ENCODE results near the gene TBXAS1.

The TBXAS1 gene

DNA sequence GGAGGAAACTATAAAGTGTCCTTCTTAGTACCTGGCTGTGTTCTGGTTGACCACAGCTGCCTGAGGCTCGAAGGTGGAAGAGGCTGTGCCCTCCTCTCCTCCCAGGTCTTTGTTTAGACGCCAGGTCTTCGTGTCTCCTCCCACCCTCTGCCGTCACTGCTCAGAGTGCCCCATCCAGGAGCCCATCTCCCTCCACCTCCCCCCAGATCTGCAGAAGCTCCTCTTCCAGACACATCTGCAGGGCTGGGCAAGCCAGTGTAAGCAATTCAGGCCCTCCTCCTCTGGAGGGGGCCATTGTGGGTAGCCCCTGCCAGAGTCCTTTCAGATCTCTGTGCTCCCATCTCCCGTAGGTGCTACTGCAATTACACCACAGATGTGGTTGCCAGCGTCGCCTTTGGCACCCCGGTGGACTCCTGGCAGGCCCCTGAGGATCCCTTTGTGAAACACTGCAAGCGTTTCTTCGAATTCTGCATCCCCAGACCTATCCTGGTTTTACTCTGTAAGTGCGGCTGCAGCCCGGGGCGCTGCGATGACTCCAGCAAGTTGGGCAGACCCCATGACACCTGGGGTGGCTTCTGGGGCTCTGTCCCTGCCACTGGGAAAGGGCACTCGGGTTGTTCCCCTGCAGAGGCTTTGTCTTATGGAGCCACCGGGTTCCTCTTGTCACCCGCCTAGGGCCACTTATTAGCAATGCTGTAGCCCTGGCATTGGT, 126.2 kb downstream of the TBXAS1 start:
- no peak overlapping the region for H3K4me3 ChIP-seq (ENCODE audit: low read depth, low read length)
- H3K4me1 ChIP-seq (ENCODE audit: control insufficient read depth, insufficient read depth, low read length) = no peaks in the 10 kb centered on the region
- ChIA-PET CTCF (no interaction called here), POLR2A (interaction anchor here (0.5 kb wide), 1 partner anchor 94 kb away, joined by 3 read pairs; no protein-coding TSS in a partner anchor)
- H3K36me3 ChIP-seq (ENCODE audit: control insufficient read depth in 2 of 2, insufficient read depth in 1 of 2, low read length in 2 of 2) = no peaks in the 10 kb centered on the region
- no peaks in the 10 kb centered on the region for H3K9me3 ChIP-seq (ENCODE audit: control insufficient read depth, insufficient read depth, low read depth, low read length)
- no peak overlapping the region for H3K27ac ChIP-seq (ENCODE audit: extremely low read depth, low read depth, low read length)
- TF ChIP-seq ZNF785 (tag by site-specific recombination; IDR thresholded peaks at IDR 0.05) = no peak
- TF ChIP-seq GLIS1 (tag by site-specific recombination; IDR thresholded peaks at IDR 0.05) = no peak
- no peak for TF ChIP-seq ZNF510 (tag by site-specific recombination; IDR thresholded peaks at IDR 0.05; ENCODE audit: insufficient replicate concordance)
- TF ChIP-seq PRDM1 (tag by site-specific recombination; IDR thresholded peaks at IDR 0.05) = no peak
- TF ChIP-seq ZNF423 (tag by site-specific recombination; IDR thresholded peaks at IDR 0.05) = no peak
- TF ChIP-seq ZBTB49 (tag by site-specific recombination; IDR thresholded peaks at IDR 0.05; ENCODE audit: low read depth) = no peak
- TF ChIP-seq ZNF658 (tag by site-specific recombination; IDR thresholded peaks at IDR 0.05) = no peak
- TF ChIP-seq ZNF211 (tag by site-specific recombination; IDR thresholded peaks at IDR 0.05; ENCODE audit: low read depth) = no peak
- TF ChIP-seq ZNF747 (tag by site-specific recombination; IDR thresholded peaks at IDR 0.05) = no peak
- TF ChIP-seq, protein P1, sequence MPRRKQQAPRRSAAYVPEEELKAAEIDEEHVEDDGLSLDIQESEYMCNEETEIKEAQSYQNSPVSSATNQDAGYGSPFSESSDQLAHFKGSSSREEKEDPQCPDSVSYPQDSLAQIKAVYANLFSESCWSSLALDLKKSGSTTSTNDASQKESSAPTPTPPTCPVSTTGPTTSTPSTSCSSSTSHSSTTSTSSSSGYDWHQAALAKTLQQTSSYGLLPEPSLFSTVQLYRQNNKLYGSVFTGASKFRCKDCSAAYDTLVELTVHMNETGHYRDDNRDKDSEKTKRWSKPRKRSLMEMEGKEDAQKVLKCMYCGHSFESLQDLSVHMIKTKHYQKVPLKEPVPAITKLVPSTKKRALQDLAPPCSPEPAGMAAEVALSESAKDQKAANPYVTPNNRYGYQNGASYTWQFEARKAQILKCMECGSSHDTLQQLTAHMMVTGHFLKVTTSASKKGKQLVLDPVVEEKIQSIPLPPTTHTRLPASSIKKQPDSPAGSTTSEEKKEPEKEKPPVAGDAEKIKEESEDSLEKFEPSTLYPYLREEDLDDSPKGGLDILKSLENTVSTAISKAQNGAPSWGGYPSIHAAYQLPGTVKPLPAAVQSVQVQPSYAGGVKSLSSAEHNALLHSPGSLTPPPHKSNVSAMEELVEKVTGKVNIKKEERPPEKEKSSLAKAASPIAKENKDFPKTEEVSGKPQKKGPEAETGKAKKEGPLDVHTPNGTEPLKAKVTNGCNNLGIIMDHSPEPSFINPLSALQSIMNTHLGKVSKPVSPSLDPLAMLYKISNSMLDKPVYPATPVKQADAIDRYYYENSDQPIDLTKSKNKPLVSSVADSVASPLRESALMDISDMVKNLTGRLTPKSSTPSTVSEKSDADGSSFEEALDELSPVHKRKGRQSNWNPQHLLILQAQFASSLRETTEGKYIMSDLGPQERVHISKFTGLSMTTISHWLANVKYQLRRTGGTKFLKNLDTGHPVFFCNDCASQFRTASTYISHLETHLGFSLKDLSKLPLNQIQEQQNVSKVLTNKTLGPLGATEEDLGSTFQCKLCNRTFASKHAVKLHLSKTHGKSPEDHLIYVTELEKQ (tag by site-specific recombination; IDR thresholded peaks at IDR 0.05; ENCODE audit: borderline replicate concordance) = no peak
- no peak for TF ChIP-seq ZNF248 (tag by site-specific recombination; IDR thresholded peaks at IDR 0.05)
- TF ChIP-seq, protein P2, sequence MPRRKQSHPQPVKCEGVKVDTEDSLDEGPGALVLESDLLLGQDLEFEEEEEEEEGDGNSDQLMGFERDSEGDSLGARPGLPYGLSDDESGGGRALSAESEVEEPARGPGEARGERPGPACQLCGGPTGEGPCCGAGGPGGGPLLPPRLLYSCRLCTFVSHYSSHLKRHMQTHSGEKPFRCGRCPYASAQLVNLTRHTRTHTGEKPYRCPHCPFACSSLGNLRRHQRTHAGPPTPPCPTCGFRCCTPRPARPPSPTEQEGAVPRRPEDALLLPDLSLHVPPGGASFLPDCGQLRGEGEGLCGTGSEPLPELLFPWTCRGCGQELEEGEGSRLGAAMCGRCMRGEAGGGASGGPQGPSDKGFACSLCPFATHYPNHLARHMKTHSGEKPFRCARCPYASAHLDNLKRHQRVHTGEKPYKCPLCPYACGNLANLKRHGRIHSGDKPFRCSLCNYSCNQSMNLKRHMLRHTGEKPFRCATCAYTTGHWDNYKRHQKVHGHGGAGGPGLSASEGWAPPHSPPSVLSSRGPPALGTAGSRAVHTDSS (tag by site-specific recombination; IDR thresholded peaks at IDR 0.05) = no peak
- TF ChIP-seq, protein P3, sequence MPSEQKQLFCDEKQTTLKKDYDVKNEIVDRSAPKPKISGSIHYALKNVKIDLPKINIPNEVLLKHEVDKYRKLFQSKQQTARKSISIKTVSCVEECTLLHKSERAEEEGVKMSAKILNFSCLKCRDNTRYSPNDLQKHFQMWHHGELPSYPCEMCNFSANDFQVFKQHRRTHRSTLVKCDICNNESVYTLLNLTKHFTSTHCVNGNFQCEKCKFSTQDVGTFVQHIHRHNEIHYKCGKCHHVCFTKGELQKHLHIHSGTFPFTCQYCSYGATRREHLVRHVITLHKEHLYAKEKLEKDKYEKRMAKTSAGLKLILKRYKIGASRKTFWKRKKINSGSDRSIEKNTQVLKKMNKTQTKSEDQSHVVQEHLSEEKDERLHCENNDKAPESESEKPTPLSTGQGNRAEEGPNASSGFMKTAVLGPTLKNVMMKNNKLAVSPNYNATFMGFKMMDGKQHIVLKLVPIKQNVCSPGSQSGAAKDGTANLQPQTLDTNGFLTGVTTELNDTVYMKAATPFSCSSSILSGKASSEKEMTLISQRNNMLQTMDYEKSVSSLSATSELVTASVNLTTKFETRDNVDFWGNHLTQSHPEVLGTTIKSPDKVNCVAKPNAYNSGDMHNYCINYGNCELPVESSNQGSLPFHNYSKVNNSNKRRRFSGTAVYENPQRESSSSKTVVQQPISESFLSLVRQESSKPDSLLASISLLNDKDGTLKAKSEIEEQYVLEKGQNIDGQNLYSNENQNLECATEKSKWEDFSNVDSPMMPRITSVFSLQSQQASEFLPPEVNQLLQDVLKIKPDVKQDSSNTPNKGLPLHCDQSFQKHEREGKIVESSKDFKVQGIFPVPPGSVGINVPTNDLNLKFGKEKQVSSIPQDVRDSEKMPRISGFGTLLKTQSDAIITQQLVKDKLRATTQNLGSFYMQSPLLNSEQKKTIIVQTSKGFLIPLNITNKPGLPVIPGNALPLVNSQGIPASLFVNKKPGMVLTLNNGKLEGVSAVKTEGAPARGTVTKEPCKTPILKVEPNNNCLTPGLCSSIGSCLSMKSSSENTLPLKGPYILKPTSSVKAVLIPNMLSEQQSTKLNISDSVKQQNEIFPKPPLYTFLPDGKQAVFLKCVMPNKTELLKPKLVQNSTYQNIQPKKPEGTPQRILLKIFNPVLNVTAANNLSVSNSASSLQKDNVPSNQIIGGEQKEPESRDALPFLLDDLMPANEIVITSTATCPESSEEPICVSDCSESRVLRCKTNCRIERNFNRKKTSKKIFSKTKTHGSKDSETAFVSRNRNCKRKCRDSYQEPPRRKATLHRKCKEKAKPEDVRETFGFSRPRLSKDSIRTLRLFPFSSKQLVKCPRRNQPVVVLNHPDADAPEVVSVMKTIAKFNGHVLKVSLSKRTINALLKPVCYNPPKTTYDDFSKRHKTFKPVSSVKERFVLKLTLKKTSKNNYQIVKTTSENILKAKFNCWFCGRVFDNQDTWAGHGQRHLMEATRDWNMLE (tag by site-specific recombination; conservative IDR thresholded peaks at IDR 0.05; ENCODE audit: low read depth) = no peak
- TF ChIP-seq OVOL3 (tag by site-specific recombination; IDR thresholded peaks at IDR 0.05) = no peak
- TF ChIP-seq ZNF354C (tag by site-specific recombination; IDR thresholded peaks at IDR 0.05; ENCODE audit: borderline replicate concordance, low read depth) = no peak
- no peak for TF ChIP-seq ZNF664 (tag by site-specific recombination; IDR thresholded peaks at IDR 0.05)
- TF ChIP-seq ZNF837 (tag by site-specific recombination; IDR thresholded peaks at IDR 0.05) = no peak
- TF ChIP-seq ZBTB1 (tag by site-specific recombination; IDR thresholded peaks at IDR 0.05) = no peak
- no peak for TF ChIP-seq KLF8 (tag by site-specific recombination; IDR thresholded peaks at IDR 0.05)
